Nephron progenitor cell (in vitro differentiated cells): ENCODE data around the gene SFRP2.

Experiments used
- DNase-seq: peaks from one replicate; pipeline ENCODE4 v3.0.0; 2021
- H3K27ac Mint-ChIP-seq: 2 replicates; pipeline ENCODE4 v1.8.0; 2021; ENCODE audit warnings: mild to moderate bottlenecking, moderate library complexity, mixed read lengths
- H3K27me3 Mint-ChIP-seq: 2 replicates; pipeline ENCODE4 v1.8.0; 2021; ENCODE audit warnings: mild to moderate bottlenecking, low read depth, mixed read lengths; ENCODE audit not compliant: poor library complexity
- H3K36me3 Mint-ChIP-seq: 2 replicates; pipeline ENCODE4 v1.8.0; 2021; ENCODE audit warnings: low read depth, mixed read lengths
- H3K4me1 Mint-ChIP-seq: 2 replicates; pipeline ENCODE4 v1.8.0; 2021; ENCODE audit warnings: mixed read lengths
- H3K4me3 Mint-ChIP-seq: 2 replicates; pipeline ENCODE4 v1.8.0; 2021; ENCODE audit warnings: mild to moderate bottlenecking, moderate library complexity, mixed read lengths
- H3K9me3 Mint-ChIP-seq: 2 replicates; pipeline ENCODE4 v1.8.0; 2021; ENCODE audit warnings: mild to moderate bottlenecking, moderate library complexity, mixed read lengths
- TF ChIP-seq, protein P1 (sequence below): fragments of 200-600 bp; sonication (generic); IDR thresholded peaks from 2 replicates; pipeline ENCODE4 v1.5.0; 2021; ENCODE audit warnings: antibody characterized with exemption

SFRP2 gene

GRCh38 chr4:153777421-153777820 lies 11.5 kb downstream of the SFRP2 start:
- no peak overlapping the region for H3K4me3 Mint-ChIP-seq
- TF ChIP-seq, protein P1, sequence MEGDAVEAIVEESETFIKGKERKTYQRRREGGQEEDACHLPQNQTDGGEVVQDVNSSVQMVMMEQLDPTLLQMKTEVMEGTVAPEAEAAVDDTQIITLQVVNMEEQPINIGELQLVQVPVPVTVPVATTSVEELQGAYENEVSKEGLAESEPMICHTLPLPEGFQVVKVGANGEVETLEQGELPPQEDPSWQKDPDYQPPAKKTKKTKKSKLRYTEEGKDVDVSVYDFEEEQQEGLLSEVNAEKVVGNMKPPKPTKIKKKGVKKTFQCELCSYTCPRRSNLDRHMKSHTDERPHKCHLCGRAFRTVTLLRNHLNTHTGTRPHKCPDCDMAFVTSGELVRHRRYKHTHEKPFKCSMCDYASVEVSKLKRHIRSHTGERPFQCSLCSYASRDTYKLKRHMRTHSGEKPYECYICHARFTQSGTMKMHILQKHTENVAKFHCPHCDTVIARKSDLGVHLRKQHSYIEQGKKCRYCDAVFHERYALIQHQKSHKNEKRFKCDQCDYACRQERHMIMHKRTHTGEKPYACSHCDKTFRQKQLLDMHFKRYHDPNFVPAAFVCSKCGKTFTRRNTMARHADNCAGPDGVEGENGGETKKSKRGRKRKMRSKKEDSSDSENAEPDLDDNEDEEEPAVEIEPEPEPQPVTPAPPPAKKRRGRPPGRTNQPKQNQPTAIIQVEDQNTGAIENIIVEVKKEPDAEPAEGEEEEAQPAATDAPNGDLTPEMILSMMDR = no peak
- H3K9me3 Mint-ChIP-seq = peaks cover 11% of the 10 kb centered on the region
- no peak overlapping the region for H3K27ac Mint-ChIP-seq
- peaks cover 27% of the 10 kb centered on the region for H3K4me1 Mint-ChIP-seq
- peaks cover 18% of the 10 kb centered on the region for H3K36me3 Mint-ChIP-seq
- no peak for DNase-seq
- no peaks in the 10 kb centered on the region for H3K27me3 Mint-ChIP-seq

- Mint-ChIP-seq H3K36me3 (peaks cover 21% of the 10 kb centered on the region), H3K4me1 (peaks cover 19% of the 10 kb centered on the region), H3K27ac (no peak overlapping the region), H3K27me3 (no peaks in the 10 kb centered on the region), H3K4me3 (no peak overlapping the region), H3K9me3 (peaks cover 15% of the 10 kb centered on the region)
- TF ChIP-seq, protein P1 = no peak
- DNase-seq = no peak
Measured at GRCh38 chr4:153776601-153777000, 12.3 kb downstream of the SFRP2 start.

- Mint-ChIP-seq H3K9me3 (peaks cover 28% of the 10 kb centered on the region), H3K4me1 (no peaks in the 10 kb centered on the region), H3K4me3 (no peak overlapping the region), H3K36me3 (peaks cover 17% of the 10 kb centered on the region), H3K27ac (no peak overlapping the region), H3K27me3 (no peaks in the 10 kb centered on the region)
- no peak for DNase-seq
- TF ChIP-seq, protein P1 = no peak
Measured at GRCh38 chr4:153773236-153773690, 15.6 kb downstream of the SFRP2 start.

DNA sequence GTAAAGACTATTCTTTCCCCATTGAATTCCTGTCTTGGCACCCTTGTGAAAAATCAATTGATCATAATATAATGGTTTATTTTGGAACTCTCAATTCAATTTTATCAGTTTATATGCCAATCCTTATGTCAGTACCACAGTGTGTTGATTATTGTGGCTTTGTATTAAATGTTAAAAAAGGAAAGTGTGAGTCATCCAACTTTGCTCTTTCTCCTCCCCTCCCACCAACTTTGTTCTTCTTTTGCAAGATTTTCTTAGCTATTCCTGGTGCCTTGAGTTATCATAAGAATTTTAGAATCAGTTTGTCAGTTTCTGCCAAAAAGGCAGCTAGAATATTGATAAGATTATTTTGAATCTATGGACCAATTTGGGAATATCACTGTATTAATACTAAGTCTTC lies 17.8 kb downstream of the SFRP2 start:
- Mint-ChIP-seq H3K4me3 (no peak overlapping the region), H3K27me3 (no peaks in the 10 kb centered on the region), H3K4me1 (no peaks in the 10 kb centered on the region), H3K27ac (no peak overlapping the region), H3K36me3 (peaks cover 18% of the 10 kb centered on the region), H3K9me3 (peaks cover 26% of the 10 kb centered on the region)
- DNase-seq = no peak
- TF ChIP-seq, protein P1 = no peak

DNA sequence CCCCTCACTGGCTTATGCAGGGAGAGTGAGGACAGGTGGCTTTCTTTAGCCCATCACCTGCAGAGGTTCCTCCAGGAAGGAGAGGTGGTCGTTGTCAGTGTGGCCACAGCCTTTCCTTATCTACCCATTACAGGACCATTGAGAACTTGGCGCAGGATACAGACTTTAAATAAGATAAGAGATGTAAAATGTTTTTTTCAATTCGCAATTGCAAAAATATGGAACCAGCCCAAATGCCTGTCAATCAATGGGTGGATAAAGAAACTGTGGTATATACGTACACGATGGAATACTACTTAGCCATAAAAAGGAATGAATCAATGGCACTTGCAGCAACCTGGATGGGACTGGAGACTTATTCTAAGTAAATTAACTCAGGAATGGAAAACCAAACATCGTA lies 22.1 kb downstream of the SFRP2 start:
- no peak overlapping the region for H3K27ac Mint-ChIP-seq
- H3K9me3 Mint-ChIP-seq = peaks cover 26% of the 10 kb centered on the region
- TF ChIP-seq, protein P1 = no peak
- H3K4me3 Mint-ChIP-seq = no peak overlapping the region
- H3K36me3 Mint-ChIP-seq = peaks cover 24% of the 10 kb centered on the region
- H3K27me3 Mint-ChIP-seq = peaks cover 2% of the 10 kb centered on the region
- H3K4me1 Mint-ChIP-seq = peaks cover 34% of the 10 kb centered on the region
- DNase-seq = no peak

GRCh38 chr4:153765894-153766293 lies 23.0 kb downstream of the SFRP2 start:
- peaks cover 22% of the 10 kb centered on the region for H3K36me3 Mint-ChIP-seq
- H3K4me3 Mint-ChIP-seq = no peak overlapping the region
- H3K27me3 Mint-ChIP-seq = peaks cover 4% of the 10 kb centered on the region
- peaks cover 40% of the 10 kb centered on the region for H3K4me1 Mint-ChIP-seq
- peaks cover 19% of the 10 kb centered on the region for H3K9me3 Mint-ChIP-seq
- TF ChIP-seq, protein P1 = no peak
- no peak overlapping the region for H3K27ac Mint-ChIP-seq
- DNase-seq = no peak
